H9 (cell line): ENCODE measurements around the gene FATE1. TPM values are rescaled to one million over a fixed set of nuclear protein-coding genes. Genes with fewer than 3 reads are reported as not detected.

Source experiments
- DNase-seq: peaks from one replicate; pipeline ENCODE4 v3.0.0-alpha.2; 2017
- H2AFZ ChIP-seq: one replicate; pipeline ENCODE4 v1.6.1; 2013; ENCODE audit warnings: mild to moderate bottlenecking, low read length, control low read depth, moderate library complexity
- H2AK5ac ChIP-seq: 2 replicates; pipeline ENCODE4 v1.6.1; 2013; ENCODE audit warnings: low read length, control low read depth, mixed read lengths; ENCODE audit not compliant: insufficient read length
- H2BK120ac ChIP-seq: one replicate; pipeline ENCODE4 v1.6.1; 2013; ENCODE audit warnings: low read depth, mild to moderate bottlenecking, low read length, control low read depth, inconsistent platforms; ENCODE audit not compliant: poor library complexity, severe bottlenecking
- H2BK12ac ChIP-seq: 2 replicates; pipeline ENCODE4 v1.6.1; 2013; ENCODE audit warnings: low read length, control low read depth, mixed read lengths, low read depth; ENCODE audit not compliant: insufficient read length
- H2BK15ac ChIP-seq: 2 replicates; pipeline ENCODE4 v1.6.1; 2013; ENCODE audit warnings: low read depth, low read length, control low read depth
- H2BK20ac ChIP-seq: one replicate; pipeline ENCODE4 v1.6.1; 2013; ENCODE audit warnings: low read depth, mild to moderate bottlenecking, low read length, control low read depth, inconsistent platforms; ENCODE audit not compliant: poor library complexity, severe bottlenecking
- H2BK5ac ChIP-seq: 2 replicates; pipeline ENCODE4 v1.6.1; 2013; ENCODE audit warnings: low read length, control low read depth, mixed read lengths; ENCODE audit not compliant: insufficient read length
- H3K14ac ChIP-seq: 2 replicates; pipeline ENCODE4 v1.6.1; 2013; ENCODE audit warnings: low read length, control low read depth; ENCODE audit not compliant: insufficient read depth
- H3K18ac ChIP-seq: 2 replicates; pipeline ENCODE4 v1.6.1; 2013; ENCODE audit warnings: low read depth, mild to moderate bottlenecking, mixed read lengths, low read length, control low read depth; ENCODE audit not compliant: insufficient read length
- H3K23ac ChIP-seq: 2 replicates; pipeline ENCODE4 v1.6.1; 2013; ENCODE audit warnings: low read length, control low read depth, mixed read lengths, low read depth; ENCODE audit not compliant: insufficient read length
- H3K23me2 ChIP-seq: 2 replicates; pipeline ENCODE4 v1.6.1; 2013; ENCODE audit warnings: low read depth, mild to moderate bottlenecking, mixed read lengths, low read length, control low read depth; ENCODE audit not compliant: insufficient read length, poor library complexity, severe bottlenecking
- H3K27ac ChIP-seq: 2 replicates; pipeline ENCODE4 v1.5.1; 2013; ENCODE audit warnings: low read length, control low read depth, mixed read lengths, low read depth; ENCODE audit not compliant: insufficient read length
- H3K27me3 ChIP-seq: 2 replicates; pipeline ENCODE4 v1.6.1; 2013; ENCODE audit warnings: low read length, control low read depth, inconsistent platforms; ENCODE audit not compliant: insufficient read depth
- H3K4ac ChIP-seq: 2 replicates; pipeline ENCODE4 v1.6.1; 2013; ENCODE audit warnings: low read depth, mild to moderate bottlenecking, control low read depth, inconsistent platforms, low read length, moderate library complexity
- H3K4me1 ChIP-seq: 2 replicates; pipeline ENCODE4 v1.6.1; 2013; ENCODE audit warnings: low read length, control low read depth, inconsistent platforms; ENCODE audit not compliant: insufficient read depth
- H3K4me2 ChIP-seq: 2 replicates; pipeline ENCODE4 v1.6.1; 2013; ENCODE audit warnings: low read length, control low read depth, mixed read lengths; ENCODE audit not compliant: insufficient read length, insufficient read depth
- H3K56ac ChIP-seq: 2 replicates; pipeline ENCODE4 v1.6.1; 2013; ENCODE audit warnings: low read depth, mild to moderate bottlenecking, mixed read lengths, low read length, control low read depth; ENCODE audit not compliant: insufficient read length
- H3K79me1 ChIP-seq: 2 replicates; pipeline ENCODE4 v1.6.1; 2013; ENCODE audit warnings: low read depth, mild to moderate bottlenecking, moderate library complexity, low read length, control low read depth, inconsistent platforms; ENCODE audit not compliant: insufficient read depth, poor library complexity, severe bottlenecking
- H3K79me2 ChIP-seq: 2 replicates; pipeline ENCODE4 v1.6.1; 2013; ENCODE audit warnings: low read length, control low read depth, inconsistent platforms; ENCODE audit not compliant: insufficient read depth
- H3K9ac ChIP-seq: 2 replicates; pipeline ENCODE4 v1.6.1; 2013; ENCODE audit warnings: low read length, control low read depth, mixed read lengths; ENCODE audit not compliant: insufficient read length; ENCODE audit errors: extremely low read depth
- H3K9me3 ChIP-seq: one replicate; pipeline ENCODE4 v1.6.1; 2013; ENCODE audit warnings: low read depth, low read length, inconsistent platforms; ENCODE audit not compliant: control insufficient read depth
- H3T11ph ChIP-seq: one replicate; pipeline ENCODE4 v1.6.1; 2013; ENCODE audit warnings: mild to moderate bottlenecking, low read length, control low read depth, inconsistent platforms
- H4K20me1 ChIP-seq: one replicate; pipeline ENCODE4 v1.6.1; 2013; ENCODE audit not compliant: control insufficient read depth, insufficient read length, insufficient read depth
- H4K5ac ChIP-seq: 2 replicates; pipeline ENCODE4 v1.6.1; 2013; ENCODE audit warnings: low read depth, mild to moderate bottlenecking, mixed read lengths, low read length, control low read depth; ENCODE audit not compliant: insufficient read length
- H4K8ac ChIP-seq: replicated peaks from 2 replicates; pipeline ENCODE4 v1.6.1; 2013; ENCODE audit warnings: low read length, control low read depth, mixed read lengths, low read depth; ENCODE audit not compliant: insufficient read length
- H4K91ac ChIP-seq: 2 replicates; pipeline ENCODE4 v1.6.1; 2013; ENCODE audit warnings: low read depth, mild to moderate bottlenecking, moderate library complexity, mixed read lengths, low read length, control low read depth; ENCODE audit not compliant: insufficient read length
- H3K27ac Mint-ChIP-seq, 3 experiments: 2 replicates in 2 of 3; 3 replicates in 1 of 3; pipeline ENCODE4 v1.8.0; 2020 to 2021; ENCODE audit warnings: mixed read lengths in 3 of 3, mild to moderate bottlenecking in 1 of 3, moderate library complexity in 1 of 3
- H3K27me3 Mint-ChIP-seq: 2 replicates; pipeline ENCODE4 v1.8.0; 2021; ENCODE audit warnings: low read depth, mild to moderate bottlenecking, moderate library complexity, mixed read lengths
- H3K36me3 Mint-ChIP-seq, 3 experiments: 2 replicates in 2 of 3; 3 replicates in 1 of 3; pipeline ENCODE4 v1.8.0; 2020 to 2021; ENCODE audit warnings: low read depth in 3 of 3, mixed read lengths in 3 of 3; ENCODE audit not compliant: insufficient read depth in 1 of 3
- H3K4me1 Mint-ChIP-seq, 2 experiments: 2 replicates each; pipeline ENCODE4 v1.8.0; 2020; ENCODE audit warnings: mixed read lengths in 2 of 2
- H3K4me3 Mint-ChIP-seq, 2 experiments: 2 replicates in 1 of 2; 3 replicates in 1 of 2; pipeline ENCODE4 v1.8.0; 2020 to 2021; ENCODE audit warnings: mild to moderate bottlenecking in 2 of 2, mixed read lengths in 2 of 2, moderate library complexity in 1 of 2
- H3K9me3 Mint-ChIP-seq, 2 experiments: 2 replicates in 1 of 2; 3 replicates in 1 of 2; pipeline ENCODE4 v1.8.0; 2020; ENCODE audit warnings: mild to moderate bottlenecking in 2 of 2, mixed read lengths in 2 of 2, moderate library complexity in 1 of 2
- WGBS: extraction: QIAGEN DNeasy Blood & Tissue Kit; methylation state at CpG from one replicate; pipeline ENCODE4 v1.1.7; 2013; ENCODE audit warnings: missing lambda C conversion rate, low lambda C conversion rate, mixed read lengths; ENCODE audit not compliant: insufficient read length; ENCODE audit errors: extremely low coverage; 5-methylcytosine and 5-hydroxymethylcytosine counted together
- total RNA-seq: library from RNA; stranded (reverse); gene quantifications from 2 replicates; pipeline ENCODE4 v1.2.1, GENCODE V29; 2021
- TF ChIP-seq, protein P1 (sequence below): fragments of 200-600 bp; sonication (generic); conservative IDR thresholded peaks from 3 replicates; pipeline ENCODE4 v1.8.0; 2021; ENCODE audit warnings: antibody characterized with exemption, mild to moderate bottlenecking

Gene FATE1
- total RNA-seq, 1 experiment from 2014 or later, result not detected

DNA sequence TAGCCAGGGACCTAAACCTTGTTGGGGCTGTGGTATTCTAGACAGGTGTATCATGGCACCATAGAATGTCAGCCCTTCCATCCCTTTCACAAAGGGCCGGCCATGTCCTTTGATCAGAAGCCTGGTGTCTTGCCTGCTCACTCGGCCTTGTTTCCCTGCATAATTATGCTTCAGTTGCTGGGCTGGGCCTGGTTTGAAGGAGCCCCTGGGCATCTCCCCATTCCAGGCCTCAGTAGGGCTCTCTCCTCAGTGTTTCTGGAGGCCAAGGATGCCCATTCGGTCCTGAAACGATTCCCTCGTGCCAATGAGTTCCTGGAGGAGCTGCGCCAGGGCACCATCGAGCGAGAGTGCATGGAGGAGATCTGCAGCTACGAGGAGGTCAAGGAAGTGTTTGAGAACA lies 16.1 kb upstream of the FATE1 start:
- Histone ChIP-seq H2AK5ac (no peak overlapping the region), H3K9me3 (peaks cover 56% of the 10 kb centered on the region), H2AFZ (no peak overlapping the region), H3K56ac (no peak overlapping the region), H3K4me1 (no peaks in the 10 kb centered on the region; the same call in 1 of the 2 replicates), H3K4ac (no peak overlapping the region), H3K14ac (no peak overlapping the region), H3K23ac (no peak overlapping the region), H2BK12ac (no peak overlapping the region), H4K20me1 (no peaks in the 10 kb centered on the region), H2BK15ac (no peak overlapping the region), H4K5ac (no peak overlapping the region), H3K27ac (no peak overlapping the region), H3K79me2 (no peaks in the 10 kb centered on the region), H4K8ac (no peak overlapping the region), H3K27me3 (no peaks in the 10 kb centered on the region), H3K23me2 (no peaks in the 10 kb centered on the region), H3K9ac (no peak overlapping the region), H2BK20ac (no peak overlapping the region), H2BK120ac (no peak overlapping the region), H2BK5ac (no peak overlapping the region), H3K79me1 (no peaks in the 10 kb centered on the region), H3K4me2 (no peak overlapping the region), H4K91ac (no peak overlapping the region), H3K18ac (no peak overlapping the region), H3T11ph (no peak overlapping the region)
- WGBS, result no CpG with 5 or more reads among the region's 9 CpGs
- peaks cover 0 to 1% (median 0%) of the 10 kb centered on the region in 3 experiments; a peak in 4 of 7 replicates for H3K36me3 Mint-ChIP-seq
- DNase-seq, result no peak
- H3K27me3 Mint-ChIP-seq, result peaks cover 23% of the 10 kb centered on the region
- H3K4me1 Mint-ChIP-seq, result peaks cover 11 to 14% of the 10 kb centered on the region in 2 experiments
- H3K9me3 Mint-ChIP-seq, result peaks cover 65 to 76% of the 10 kb centered on the region in 2 experiments
- no peak overlapping the region for H3K27ac Mint-ChIP-seq
- TF ChIP-seq, protein P1, sequence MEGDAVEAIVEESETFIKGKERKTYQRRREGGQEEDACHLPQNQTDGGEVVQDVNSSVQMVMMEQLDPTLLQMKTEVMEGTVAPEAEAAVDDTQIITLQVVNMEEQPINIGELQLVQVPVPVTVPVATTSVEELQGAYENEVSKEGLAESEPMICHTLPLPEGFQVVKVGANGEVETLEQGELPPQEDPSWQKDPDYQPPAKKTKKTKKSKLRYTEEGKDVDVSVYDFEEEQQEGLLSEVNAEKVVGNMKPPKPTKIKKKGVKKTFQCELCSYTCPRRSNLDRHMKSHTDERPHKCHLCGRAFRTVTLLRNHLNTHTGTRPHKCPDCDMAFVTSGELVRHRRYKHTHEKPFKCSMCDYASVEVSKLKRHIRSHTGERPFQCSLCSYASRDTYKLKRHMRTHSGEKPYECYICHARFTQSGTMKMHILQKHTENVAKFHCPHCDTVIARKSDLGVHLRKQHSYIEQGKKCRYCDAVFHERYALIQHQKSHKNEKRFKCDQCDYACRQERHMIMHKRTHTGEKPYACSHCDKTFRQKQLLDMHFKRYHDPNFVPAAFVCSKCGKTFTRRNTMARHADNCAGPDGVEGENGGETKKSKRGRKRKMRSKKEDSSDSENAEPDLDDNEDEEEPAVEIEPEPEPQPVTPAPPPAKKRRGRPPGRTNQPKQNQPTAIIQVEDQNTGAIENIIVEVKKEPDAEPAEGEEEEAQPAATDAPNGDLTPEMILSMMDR, result no peak
- no peak overlapping the region for H3K4me3 Mint-ChIP-seq
